Fibroblast of mammary gland (primary cell): ENCODE data around the gene RILPL1.
"Not testable (repeated sequence)": the region's sequence is repeated elsewhere in the genome, so short reads cannot be mapped to it uniquely, and the experiment has no call there.

Source experiments
- DNase-seq: peaks from one replicate; pipeline ENCODE4 v3.0.0-alpha.2; 2010; ENCODE audit warnings: low read depth
- H3K4me3 ChIP-seq: 2 replicates; pipeline ENCODE4 v1.5.1; 2011; ENCODE audit warnings: low read depth, mild to moderate bottlenecking, low read length, moderate library complexity; ENCODE audit not compliant: control insufficient read depth
- CTCF ChIP-seq: conservative IDR thresholded peaks from 2 replicates; pipeline ENCODE4 v1.5.1; 2011; ENCODE audit warnings: low read depth, low read length, inconsistent platforms; ENCODE audit not compliant: control insufficient read depth, insufficient read depth

The RILPL1 gene

GRCh38 chr12:123483602-123484248 lies 49.8 kb downstream of the RILPL1 start:
- no peak for DNase-seq
- no peak for TF ChIP-seq CTCF
- no peak overlapping the region for H3K4me3 ChIP-seq

- no peak overlapping the region for H3K4me3 ChIP-seq
- DNase-seq, result no peak
- no peak for TF ChIP-seq CTCF
Measured at GRCh38 chr12:123482876-123483275, 50.6 kb downstream of the RILPL1 start.

DNA sequence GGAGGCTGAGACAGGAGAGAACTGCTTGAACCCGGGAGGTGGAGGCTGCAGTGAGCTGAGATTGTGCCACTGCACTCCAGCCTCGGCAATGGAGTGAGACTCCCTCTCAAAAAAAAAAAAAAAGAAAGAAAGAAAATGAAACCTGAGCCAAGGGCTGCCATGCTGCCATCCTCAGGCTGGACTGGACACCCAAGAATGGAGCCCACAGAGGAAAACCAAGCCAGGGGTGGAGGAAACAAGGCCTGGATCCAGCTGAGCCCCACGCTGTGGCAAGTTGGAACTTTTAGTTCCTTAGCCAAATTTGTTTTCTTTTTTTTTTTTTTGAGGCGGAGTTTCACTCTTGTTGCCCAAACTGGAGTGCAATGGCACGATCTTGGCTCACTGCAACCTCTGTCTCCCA lies 52.3 kb downstream of the RILPL1 start:
- not testable (repeated sequence) for DNase-seq, H3K4me3 ChIP-seq

DNA sequence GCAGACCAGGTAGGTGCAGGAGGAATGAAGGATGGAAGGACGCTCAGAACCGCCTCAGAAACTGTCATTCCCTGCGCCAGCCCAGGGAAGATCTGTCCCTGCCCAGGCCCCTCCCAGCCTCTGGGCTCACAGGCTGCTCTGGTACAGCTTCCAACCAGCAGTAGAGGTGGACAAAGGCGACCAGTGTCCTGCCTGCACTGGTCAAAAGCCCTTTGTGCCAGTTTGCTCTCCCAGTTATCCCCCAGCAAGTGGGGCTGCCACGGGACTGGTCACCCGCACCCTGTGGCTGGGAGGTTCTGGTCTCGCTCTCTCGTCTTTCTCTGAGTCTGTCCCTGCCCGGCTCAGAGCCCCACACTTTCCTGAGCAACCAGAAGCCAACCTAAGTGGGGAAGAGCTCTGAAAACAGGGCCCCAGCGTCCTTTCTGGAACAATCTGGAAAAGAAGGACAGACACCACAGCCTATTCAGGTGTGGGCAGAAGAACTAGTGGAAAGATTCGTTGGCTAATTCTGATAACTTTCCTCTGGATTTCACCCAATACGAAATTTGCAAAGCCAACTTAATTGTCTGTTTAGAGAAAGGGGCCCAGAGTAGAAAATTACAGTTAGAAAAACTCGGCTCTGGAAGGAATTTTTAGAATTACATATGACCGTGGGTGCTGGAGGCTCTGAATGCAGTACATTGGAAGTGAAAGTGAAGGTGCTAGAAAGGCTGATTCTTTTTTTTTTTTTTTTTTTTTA lies 53.9 kb downstream of the RILPL1 start:
- no peak overlapping the region for H3K4me3 ChIP-seq
- no peak for TF ChIP-seq CTCF
- DNase-seq, result no peak

- H3K4me3 ChIP-seq, result no peak overlapping the region
- no peak for TF ChIP-seq CTCF
- DNase-seq, result peak; percentile 24
Measured at GRCh38 chr12:123478762-123479161, 54.8 kb downstream of the RILPL1 start.

DNA sequence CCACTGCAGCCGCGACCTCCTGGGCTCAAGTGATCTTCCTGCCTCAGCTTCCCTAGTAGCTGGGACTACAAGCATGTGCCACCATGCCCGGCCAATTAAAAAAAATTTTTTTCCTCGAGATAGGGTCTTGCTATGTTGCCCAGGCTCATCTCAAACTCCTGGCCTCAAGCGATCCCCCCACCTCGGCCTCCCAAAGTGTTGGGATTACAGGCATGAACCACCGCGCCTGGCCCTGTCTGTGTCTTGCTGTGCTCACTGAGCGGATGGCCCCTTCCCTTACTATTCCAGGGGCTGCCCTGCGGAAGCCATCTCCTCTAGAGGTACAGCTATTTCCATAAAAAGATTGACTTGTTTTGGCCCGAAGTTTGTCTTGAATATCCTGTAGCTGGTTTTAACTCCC lies 55.5 kb downstream of the RILPL1 start:
- TF ChIP-seq CTCF, result no peak
- H3K4me3 ChIP-seq, result no peak overlapping the region
- DNase-seq, result no peak

DNA sequence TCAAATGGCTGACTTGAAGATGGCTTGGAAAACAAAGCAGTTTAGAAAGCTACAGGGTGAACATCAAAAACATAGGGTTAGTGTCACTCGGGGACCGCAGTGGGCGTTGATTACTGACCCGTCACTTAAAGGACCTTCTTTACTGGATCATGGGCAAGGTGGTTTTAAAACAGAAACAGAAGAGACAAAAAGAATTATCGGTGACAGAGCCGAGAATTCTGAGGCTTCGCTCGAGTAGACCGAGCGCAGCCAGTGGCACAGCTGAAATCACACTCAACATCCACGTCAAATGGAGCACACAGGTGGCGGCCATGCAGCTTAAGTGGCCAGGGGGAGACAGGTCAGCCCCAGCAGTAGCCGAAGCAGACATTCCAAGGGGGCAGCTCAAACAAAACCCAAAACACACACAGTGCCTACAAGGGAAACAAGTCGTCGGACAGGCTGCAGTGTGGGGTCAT lies 58.2 kb downstream of the RILPL1 start:
- no peak for DNase-seq
- TF ChIP-seq CTCF, result no peak
- H3K4me3 ChIP-seq, result no peak overlapping the region
